Adipocyte (in vitro differentiated cells): ENCODE data around the gene CCDC7.
"Not testable (repeated sequence)": the region's sequence is repeated elsewhere in the genome, so short reads cannot be mapped to it uniquely, and the experiment has no call there.

Source experiments
- DNase-seq: peaks from one replicate; pipeline ENCODE4 v3.0.0-alpha.2; 2015; ENCODE audit warnings: low read depth
- H3K27me3 ChIP-seq: replicated peaks from 2 replicates; pipeline ENCODE4 v1.7.0; 2013; ENCODE audit warnings: mild to moderate bottlenecking, low read length, moderate library complexity; ENCODE audit not compliant: control insufficient read depth, insufficient read depth
- H3K36me3 ChIP-seq: 2 replicates; pipeline ENCODE4 v1.7.0; 2013; ENCODE audit warnings: low read length, mild to moderate bottlenecking, moderate library complexity; ENCODE audit not compliant: control insufficient read depth, insufficient read depth, severe bottlenecking
- H3K4me1 ChIP-seq: 2 replicates; pipeline ENCODE4 v1.7.0; 2013; ENCODE audit warnings: mild to moderate bottlenecking, low read length, moderate library complexity; ENCODE audit not compliant: control insufficient read depth, insufficient read depth
- H3K4me3 ChIP-seq: 2 replicates; pipeline ENCODE4 v1.7.0; 2013; ENCODE audit warnings: mild to moderate bottlenecking, low read length, moderate library complexity
- H3K9ac ChIP-seq: 2 replicates; pipeline ENCODE4 v1.7.0; 2013; ENCODE audit warnings: mild to moderate bottlenecking, low read length, moderate library complexity
- H3K9me3 ChIP-seq: 2 replicates; pipeline ENCODE4 v1.7.0; 2013; ENCODE audit warnings: mild to moderate bottlenecking, low read length, moderate library complexity; ENCODE audit not compliant: control insufficient read depth

CCDC7 gene

GRCh38 chr10:32909970-32910369 lies 464.0 kb downstream of the CCDC7 start:
- not testable (repeated sequence) for H3K4me3 ChIP-seq, DNase-seq, H3K9ac ChIP-seq

GRCh38 chr10:32911285-32912016 lies 465.5 kb downstream of the CCDC7 start:
- Histone ChIP-seq H3K9ac (no peak overlapping the region), H3K36me3 (peaks cover 75% of the 10 kb centered on the region), H3K4me1 (peaks cover 6% of the 10 kb centered on the region), H3K9me3 (no peaks in the 10 kb centered on the region), H3K4me3 (no peak overlapping the region), H3K27me3 (no peaks in the 10 kb centered on the region)
- no peak for DNase-seq

More at GRCh38 chr10:32909970-32910369, 464.0 kb downstream of the CCDC7 start:
- peaks cover 83% of the 10 kb centered on the region for H3K36me3 ChIP-seq
- not testable (repeated sequence) for H3K27me3 ChIP-seq, H3K9me3 ChIP-seq, H3K4me1 ChIP-seq

DNA sequence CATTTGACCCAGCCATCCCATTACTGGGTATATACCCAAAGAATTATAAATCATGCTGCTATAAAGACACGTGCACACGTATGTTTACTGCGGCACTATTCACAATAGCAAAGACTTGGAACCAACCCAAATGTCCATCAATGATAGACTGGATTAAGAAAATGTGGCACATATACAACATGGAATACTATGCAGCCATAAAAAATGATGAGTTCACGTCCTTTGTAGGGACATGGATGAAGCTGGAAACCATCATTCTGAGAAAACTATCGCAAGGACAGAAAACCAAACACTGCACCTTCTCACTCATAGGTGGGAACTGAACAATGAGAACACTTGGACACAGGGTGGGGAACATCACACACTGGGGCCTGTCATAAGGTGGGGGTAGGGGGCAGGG lies 471.9 kb downstream of the CCDC7 start:
- H3K36me3 ChIP-seq, result peaks cover 61% of the 10 kb centered on the region
- H3K4me3 ChIP-seq, H3K9ac ChIP-seq, H3K9me3 ChIP-seq, H3K27me3 ChIP-seq, H3K4me1 ChIP-seq, DNase-seq: not testable (repeated sequence)

GRCh38 chr10:32922170-32922569 lies 476.2 kb downstream of the CCDC7 start:
- peaks cover 93% of the 10 kb centered on the region for H3K36me3 ChIP-seq
- H3K9me3 ChIP-seq, result no peaks in the 10 kb centered on the region
- H3K4me1 ChIP-seq, result no peaks in the 10 kb centered on the region
- DNase-seq, result no peak
- H3K27me3 ChIP-seq, result no peaks in the 10 kb centered on the region
- H3K9ac ChIP-seq, result no peak overlapping the region
- H3K4me3 ChIP-seq, result no peak overlapping the region

DNA sequence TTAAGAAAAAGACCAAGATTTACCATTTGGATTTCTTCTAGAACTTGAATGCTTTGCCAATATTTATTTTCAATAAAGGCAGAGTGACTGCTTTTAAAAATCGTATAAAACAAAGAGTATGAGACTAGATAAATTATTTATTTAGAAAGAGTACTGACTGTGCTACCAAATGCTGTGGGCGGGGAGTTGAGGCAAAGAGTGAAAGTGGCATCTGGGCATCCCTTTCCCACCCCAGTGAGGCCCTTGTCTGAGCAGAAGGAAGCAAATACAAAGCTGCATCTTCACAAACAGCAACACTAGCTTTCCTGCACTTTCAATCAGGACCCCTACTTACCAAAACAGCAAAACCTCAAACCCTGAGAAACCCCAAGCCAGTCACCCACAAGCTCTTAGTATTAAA lies 477.2 kb downstream of the CCDC7 start:
- Histone ChIP-seq H3K9ac (no peak overlapping the region), H3K27me3 (no peaks in the 10 kb centered on the region), H3K4me1 (no peaks in the 10 kb centered on the region), H3K9me3 (no peaks in the 10 kb centered on the region), H3K4me3 (no peak overlapping the region), H3K36me3 (peaks cover 100% of the 10 kb centered on the region)
- no peak for DNase-seq

DNA sequence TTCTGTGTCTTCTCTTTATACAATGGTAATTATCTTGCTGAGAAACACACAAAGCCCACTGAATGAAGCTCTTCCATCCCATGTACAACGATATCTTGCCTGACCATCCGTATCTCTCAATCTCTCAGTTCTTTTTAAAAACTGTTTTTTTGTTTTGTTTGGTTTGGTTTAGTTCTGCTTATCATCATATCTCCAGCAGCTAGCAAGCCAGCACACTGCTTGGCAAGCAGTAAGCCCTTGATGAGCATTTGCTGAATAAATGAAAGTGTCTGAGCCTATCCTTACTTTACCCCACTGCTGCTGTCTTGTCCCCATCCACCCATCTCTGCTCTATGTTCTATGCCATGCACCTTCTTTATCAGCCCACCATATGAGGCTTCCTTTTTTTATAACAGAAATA lies 477.9 kb downstream of the CCDC7 start:
- DNase-seq, result no peak
- peaks cover under 1% of the 10 kb centered on the region for H3K4me1 ChIP-seq
- H3K36me3 ChIP-seq, result peaks cover 99% of the 10 kb centered on the region
- no peaks in the 10 kb centered on the region for H3K27me3 ChIP-seq
- H3K9ac ChIP-seq, result no peak overlapping the region
- H3K4me3 ChIP-seq, result no peak overlapping the region
- no peaks in the 10 kb centered on the region for H3K9me3 ChIP-seq
